T1000 (cell line): ENCODE data around the gene CCN2.
"Not testable (repeated sequence)": the region's sequence is repeated elsewhere in the genome, so short reads cannot be mapped to it uniquely, and the experiment has no call there.

ENCODE experiments used
- DNase-seq: peaks from one replicate; lab custom pipeline; 2025; ENCODE audit warnings: mixed read lengths; lab: John Stamatoyannopoulos, UW

Gene CCN2

DNA sequence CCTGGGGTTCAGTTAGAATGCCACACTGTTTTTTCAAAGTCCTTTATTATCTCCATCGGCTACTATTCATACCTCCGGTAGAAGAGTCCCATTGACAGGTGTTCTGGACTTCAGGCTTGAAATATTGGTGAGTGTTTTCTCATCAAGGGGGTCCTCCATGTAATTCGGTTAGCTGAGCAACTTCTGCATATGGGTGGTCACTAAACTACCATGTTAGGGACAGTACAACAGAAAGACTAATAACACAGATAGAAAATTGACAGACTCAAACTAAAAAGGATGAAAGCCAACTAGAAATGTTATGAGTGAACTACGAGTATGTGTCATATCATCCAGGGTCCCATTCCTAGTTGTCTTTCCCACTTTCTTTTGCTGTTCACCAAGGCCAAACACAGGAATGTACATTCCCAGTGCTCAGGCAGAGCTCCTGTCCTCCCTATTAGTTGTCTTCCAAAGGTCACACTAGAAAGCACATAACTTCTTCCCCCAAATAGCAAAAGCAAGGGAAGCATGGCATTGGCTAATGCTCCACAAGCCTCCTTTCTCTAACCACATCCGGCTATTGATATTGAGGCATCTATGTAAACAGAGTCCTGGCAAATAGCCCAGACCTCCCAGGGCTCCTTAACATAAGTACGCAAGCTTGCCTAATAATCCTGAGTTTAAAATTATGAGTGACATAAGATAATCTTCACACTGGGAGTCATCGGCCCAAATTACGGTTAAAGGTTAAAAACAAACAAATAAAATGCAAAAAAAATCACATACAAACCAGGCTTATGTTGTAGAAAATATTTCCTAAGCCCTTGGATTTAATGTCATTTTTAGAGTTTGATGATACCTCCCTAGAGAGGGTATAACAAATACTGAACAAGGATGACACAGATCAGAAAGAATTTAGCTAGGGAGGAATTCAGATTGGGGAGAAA, 13.2 kb downstream of the CCN2 start:
- DNase-seq: peak; percentile 65

DNA sequence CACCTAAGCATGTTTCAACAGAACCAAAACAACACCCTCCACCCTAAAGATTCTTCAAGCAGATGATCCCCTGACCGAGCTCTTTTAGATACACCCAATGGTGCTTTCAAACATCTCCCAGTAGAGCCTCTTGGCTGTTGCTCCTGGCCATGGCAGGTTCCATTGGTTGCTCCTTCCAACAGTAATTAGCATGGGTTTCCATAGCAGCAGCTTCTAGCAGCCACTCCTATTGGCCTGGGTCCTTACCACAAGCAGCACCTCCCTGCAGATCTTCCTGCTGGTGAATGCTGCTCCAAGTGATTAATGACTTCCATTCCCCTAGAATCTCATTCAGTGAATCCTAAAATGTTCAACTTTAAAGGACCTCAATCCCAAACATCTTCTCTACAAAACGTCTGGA, 13.9 kb downstream of the CCN2 start:
- DNase-seq: no peak

DNA sequence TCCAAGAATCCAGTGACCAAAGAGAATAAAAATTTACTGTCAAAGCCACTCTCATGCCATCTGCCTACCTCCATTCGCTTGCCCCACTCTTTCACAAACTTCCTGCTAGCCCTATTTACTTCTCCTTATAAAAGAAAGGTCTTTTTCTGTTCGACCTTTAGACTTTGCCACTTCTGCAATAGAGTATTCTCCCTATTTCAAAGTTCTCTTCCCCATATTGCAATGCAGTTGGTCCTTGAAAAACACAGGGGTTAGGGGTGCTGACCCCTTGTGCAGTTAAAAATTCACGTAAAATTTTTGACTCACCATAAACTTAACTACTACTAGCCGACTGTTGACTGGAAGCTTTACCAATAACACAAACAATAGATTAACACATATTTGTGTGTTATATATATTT, 15.0 kb downstream of the CCN2 start:
- no peak for DNase-seq

DNA sequence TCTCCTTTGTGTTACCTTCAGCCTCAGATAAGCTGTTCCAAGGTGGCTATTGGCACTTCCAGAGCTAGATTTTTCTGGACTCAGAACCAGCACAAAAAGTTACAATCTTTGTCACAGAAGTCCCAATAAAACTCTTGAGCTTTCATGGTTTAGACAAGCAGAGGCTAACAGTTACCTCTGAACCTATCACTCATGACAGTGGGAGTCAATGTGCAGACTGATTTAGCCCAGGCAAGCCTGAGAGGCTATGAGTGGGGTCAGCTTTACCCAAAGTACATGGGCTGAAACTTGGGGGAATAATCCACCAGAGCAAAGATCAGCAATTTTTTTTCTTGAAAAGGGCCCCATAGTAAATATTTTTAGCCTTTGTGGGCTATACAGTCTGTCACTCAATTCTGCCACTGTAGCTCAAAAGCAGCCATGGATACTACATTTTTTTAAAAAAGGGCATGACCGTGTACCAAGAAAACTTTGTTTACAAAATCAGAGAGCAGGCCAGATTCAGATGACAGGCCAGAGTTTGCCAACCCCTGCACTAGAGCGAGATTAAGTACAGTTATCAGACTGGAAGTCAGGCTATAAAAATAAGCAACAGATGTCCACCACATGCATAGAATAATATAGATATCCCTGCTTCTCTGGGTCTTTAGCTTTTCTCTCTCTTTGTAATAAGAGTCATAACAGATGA, 20.0 kb downstream of the CCN2 start:
- DNase-seq: no peak

DNA sequence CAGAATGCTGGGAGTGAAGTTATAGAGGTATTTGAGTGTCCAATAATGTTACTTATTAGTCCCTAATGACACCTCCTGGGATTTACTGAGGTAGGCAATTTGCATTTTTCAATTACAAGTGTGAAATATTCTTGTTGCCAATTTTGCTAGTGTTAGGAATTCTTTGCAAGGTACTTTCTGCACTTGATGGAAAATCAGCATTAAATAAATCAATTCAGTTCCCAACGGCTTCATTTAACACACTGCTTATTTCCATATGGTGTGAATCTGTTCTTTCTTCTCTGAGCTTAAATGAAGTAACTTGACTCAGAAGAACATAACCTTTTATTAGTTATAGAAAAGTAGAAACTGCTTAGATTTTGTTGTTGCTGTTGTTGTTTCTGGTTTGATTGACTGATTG, 21.2 kb downstream of the CCN2 start:
- DNase-seq: no peak

DNA sequence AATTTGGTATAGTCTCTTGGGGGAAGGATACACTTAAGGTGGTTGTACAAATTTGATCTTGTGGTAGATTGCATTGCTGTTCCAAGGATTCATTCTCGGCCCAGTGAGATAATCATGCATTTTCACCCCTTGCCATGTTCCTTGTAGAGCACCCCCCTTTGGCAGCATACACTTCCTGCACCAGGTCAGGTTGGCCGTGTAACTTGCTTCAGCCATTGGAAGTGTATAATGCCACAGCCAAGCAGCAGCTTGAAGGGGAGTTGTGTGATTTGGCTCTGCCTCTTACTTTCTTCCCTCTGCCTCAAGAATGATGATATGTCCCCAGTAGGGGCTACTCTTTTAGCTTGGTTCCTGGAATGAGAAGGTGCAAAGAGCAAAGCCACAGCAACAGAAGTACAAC, 21.9 kb downstream of the CCN2 start:
- no peak for DNase-seq

DNA sequence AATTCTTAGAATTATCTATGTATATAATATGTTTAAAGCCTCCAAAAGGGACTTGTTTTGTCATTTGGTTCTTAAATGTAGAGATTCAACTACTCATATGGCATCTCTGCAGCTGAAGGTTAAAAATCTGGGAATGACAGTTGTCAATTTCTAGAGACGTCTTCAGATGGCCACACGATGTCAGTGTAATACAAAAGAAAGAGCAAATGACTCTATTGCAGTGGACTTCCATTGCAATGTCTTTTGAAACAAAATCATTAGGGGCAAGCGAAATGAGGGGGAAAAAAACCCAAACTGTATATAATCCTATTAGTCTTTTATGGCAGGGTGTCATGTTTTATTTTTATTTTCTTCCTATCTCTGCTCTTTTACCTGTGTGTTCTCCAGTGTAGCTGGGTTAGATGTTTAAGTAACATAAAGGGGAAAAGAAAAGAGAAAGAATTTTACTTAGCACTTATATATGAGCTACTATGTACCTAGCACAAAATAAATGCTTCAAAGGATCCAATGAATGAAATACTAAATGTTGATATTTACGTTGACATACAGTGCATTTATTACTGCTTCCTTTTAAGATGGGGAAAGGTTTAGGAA, 26.2 kb downstream of the CCN2 start:
- no peak for DNase-seq

DNA sequence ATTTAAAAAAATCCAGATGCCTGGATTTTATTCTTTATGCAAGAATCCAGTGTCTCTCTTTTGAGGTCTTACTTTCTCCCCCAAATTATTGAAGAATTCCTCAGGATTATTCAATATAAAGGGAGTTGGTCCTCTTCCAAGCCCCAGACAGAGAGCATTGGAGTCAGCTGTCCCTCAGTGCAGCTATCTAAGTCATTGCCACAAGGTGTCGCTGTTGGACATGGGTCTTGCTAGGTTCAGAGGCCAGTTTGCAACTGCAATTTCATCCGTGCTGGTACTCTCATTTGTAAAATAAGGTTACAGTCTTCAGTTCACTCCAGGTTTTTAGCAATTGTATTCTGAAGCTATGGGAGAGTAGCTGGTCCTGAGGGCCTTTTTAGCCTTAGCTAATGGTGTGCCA, 27.8 kb downstream of the CCN2 start:
- peak; percentile 45 for DNase-seq

DNA sequence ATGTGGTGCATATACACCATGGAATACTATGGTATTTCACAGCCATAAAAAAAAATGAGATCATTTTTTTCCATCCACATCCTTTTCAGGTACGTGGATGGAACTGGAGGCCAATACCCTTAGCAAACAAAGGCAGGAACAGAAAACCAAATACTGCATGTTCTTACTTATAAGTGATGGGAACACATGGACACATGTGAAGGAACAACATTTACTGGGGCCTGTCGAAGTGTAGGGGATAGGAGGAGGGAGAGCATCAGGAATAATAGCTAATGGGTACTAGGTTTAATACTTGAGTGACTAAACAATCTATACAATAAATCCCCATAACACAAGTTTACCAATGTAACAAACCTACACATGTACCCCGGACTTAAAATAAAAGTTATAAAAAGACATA, 30.5 kb downstream of the CCN2 start:
- no peak for DNase-seq

DNA sequence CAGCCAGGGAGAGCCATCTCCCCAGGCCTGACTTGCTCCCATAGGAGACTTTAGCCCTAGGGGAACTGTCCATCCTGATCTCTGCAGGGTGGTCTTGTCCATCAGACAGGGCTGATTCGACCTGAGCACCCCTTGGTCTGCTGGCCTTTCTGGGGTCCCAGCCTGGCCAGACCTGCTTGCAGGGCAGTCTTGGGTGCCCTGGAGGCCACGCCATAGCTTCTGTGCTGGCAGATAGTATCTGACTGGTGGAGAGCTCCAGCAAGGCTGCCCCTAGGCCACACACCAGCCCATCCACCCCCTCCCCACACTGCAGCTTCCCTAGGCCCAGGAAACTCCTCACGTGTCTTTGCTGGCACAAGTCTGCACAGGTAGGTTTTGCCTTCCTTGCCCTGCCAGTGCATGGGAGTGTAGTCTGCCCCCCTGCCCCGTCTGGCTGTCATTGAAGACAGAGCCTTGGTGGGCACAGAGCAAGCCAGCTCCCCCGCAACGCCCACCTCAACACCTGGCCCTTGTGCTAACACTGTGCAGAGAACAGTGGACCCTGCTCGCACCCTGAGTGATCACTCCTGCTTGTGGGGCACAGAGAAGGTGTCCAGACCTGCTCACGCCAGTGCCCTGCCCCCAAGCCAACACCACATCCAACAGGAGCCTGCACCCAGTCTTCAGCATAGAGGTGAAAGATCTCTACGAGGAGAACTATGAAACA, 32.4 kb downstream of the CCN2 start:
- DNase-seq: no peak

DNA sequence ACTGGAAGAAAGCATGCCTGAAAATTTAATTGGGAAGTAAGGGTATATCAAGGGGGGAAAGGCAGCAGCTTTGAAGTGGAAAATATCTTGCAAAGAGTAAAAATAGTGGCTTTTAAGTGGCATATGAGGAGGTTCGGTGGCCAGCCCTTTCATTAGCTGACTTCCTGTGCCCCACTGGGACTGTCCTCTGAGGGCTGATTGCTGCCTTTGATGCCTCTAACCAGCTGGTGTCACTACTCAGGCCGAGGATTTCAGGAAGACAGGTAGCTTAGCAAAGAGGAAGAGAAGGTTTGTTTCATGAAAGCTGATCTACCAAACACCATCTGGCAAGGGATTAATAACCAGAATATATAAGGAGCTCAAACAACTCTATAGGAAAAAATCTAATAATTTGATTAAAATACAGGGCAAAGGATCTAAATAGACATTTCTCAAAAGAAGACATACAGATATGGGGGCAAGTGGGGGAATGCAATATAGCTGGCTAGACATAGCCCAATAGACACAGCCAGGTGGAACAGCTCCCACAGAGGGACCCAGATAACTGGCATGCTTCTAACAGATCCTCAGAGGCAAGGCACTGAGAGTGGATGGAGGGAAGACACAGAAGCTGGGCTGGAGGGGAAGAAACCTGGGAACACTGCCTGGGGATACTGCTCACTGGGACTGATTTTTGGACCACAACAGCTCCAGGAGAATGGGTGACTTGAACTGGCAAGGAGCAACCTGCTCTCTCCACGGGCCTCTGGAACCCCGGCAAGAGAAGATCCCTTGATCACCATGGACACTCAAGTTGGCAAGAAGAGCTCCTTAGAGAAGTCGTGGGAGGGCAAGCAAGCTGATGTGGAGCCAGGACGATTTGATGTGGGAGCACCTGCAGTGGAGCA, 33.2 kb downstream of the CCN2 start:
- DNase-seq: no peak

DNA sequence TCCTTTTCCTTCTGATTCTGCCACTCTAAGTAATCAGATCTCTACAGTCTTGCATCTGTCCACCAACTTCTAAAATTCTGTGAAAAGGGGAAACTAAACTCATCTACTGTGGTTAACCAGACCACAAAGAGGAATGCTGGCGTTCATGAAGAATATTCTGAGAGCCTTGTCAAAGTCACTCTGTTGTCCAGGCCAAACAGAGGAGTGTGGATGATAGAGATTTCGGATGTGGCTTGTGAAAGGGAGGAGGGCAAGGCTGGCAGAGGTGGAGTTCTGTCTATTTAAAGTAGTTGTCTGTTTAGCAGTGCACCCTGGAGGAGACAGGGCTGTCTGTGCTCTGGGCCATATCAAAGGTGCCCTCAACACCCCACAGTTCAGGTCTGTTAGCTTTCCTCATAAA, 33.9 kb downstream of the CCN2 start:
- DNase-seq: no peak

DNA sequence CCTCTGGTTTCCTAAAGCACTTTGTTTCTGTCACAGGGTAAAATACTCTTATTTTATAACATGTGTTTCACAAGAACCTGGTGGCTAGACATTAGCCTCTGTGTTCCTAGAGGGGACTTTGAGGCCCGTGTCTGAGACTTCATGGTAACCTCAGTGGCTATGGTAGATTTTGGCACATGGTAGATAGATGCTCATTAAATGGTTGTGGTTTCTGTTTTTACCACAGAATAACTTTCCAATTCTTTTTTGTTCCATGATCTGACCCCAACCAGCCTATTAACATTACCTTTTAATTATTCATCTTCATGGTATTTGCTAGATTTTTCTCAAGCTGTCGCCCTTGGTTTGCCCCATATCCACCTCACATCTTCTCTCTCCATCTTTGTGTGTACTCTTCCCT, 34.3 kb downstream of the CCN2 start:
- DNase-seq: no peak

DNA sequence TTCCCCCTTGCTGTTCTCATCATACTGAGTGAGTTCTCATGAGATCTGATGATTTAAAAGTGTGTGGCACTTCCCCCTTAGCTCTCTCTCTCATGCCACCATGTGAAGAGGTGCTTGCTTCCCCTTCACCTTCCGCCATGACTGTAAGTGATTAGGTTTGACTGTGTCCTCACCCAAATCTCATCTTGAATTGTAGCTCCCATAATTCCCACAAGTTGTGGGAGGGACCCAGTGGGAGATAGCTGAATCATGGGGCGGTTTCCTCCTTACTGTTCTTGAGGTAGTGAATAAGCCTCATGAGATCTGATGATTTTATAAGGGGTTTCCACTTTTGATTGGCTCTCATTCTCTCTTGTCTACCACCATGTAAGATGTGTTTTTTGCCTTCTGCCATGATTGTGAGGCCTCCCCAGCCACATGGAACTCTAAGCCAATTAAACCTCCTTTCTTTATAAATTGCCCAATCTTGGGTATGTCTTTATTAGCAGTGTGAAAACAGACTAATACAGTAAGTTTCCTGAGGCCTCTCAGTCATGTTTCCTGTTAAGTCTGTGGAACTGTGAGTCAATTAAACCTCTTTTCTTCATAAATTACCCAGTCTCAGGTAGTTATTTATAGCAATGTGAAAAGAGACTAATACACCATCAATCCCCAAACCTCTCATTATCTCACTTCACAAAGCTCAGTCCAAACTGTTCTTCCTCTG, 34.9 kb downstream of the CCN2 start:
- DNase-seq: not testable (repeated sequence)

DNA sequence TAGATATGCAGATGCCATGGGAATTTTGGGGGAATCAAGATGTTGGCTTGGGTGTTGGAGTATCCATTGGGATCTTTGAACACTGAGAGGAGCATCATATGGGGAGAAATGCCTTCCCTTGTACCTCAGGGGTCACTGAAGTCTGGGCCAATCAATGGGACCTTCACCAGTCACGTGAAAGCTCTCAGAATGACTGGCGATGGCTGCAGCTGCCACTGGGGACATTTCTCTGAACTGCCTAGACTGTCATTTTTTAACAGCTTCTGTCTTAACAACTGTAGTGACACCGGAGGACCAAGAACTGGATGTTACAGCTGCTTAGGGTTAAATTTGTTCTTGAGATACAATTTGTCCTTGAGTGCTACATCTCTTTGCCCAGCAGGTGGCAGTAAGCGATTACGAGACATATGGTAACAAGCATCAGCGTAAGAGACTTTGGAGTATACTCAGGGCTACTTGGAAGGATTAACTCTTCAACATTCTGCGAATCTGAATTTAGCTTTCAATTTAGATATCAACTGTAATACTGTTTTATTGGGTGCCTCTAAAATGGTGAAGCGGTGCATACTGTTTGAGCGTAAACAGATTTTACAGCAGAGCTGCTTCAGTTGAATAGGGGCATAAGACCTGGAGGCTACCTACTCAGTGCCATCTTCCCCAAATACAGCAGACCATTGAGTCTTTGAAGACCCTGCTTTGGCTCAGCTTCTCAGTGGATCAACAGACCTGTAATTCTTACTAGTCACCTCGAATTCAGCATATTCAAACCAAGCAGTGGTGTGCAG, 36.0 kb downstream of the CCN2 start:
- peak; percentile 3 for DNase-seq

DNA sequence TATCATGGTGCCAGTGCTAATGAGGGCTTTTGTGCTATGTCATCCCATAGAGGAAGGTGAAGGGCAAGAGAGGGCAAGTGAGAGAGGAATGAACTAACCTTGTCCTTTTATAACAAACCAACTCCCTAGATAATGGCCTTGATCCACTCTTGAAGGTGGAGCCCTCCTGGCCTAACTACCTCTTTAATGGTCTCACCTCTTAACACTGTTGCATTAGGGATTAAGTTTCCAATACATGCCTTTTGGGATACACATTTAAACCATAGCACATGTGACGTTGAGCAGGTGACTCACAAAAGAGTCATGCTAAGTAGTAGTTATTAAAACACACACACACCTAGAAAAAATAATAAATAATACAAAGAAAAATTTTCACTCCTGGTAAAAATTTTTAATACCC, 36.9 kb downstream of the CCN2 start:
- DNase-seq: no peak

DNA sequence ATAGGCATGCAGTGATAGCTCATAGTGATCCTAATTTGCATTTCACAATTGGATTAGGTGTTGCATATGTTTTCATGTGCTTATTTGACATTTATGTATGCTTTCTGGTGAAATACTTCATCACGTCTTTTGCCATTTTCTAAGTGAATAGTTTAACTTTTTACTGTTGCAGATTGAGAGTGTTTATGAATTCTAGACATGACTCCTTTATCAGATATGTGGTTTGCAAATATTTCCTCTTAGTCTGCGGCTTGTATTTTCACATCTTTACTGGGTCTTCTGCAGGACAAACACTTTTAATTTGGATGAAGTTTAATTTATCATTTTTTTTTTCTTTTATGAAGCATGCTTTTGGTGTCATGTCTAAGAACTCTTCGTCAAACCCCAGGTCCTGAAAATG, 39.2 kb downstream of the CCN2 start:
- DNase-seq: no peak

DNA sequence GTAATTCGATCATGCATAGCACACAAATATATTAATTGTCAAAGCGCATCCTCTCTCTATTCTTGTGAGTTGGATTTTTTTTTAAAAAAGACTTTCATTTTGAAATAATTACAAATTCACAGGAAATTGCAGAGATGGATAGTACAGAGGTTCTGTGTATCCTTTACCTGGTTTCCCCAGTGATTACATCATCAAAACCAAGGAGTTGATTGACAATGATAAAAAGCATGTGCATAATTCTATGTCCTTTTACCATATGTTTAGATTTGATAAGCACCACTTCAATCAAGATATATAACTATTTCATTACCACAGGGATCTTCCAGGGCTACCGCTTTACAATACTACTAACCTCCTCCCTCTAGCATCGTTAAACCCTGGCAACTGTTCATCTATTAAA, 40.2 kb downstream of the CCN2 start:
- DNase-seq: no peak

DNA sequence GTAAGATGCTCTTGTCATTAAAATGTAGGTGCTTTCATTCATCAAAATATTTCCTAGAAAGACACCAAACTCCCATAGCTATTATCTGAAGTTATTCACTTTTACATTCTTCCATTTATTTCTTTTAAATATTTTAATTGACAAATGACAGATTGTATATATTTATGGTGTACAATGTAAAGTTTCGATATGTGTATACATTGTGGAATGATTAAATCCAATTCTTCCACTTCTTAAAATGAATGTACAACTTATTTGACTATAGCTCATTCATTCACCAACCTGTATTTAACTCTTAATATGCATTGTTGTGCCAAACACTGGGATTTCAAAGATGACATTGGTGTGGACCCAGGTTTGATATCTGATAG, 41.0 kb downstream of the CCN2 start:
- no peak for DNase-seq
